KOPT-K1 (cell line): ENCODE data around the gene TMCC1.

Experiments
- H3K27ac ChIP-seq: fragments of 200-600 bp; sonication (generic); 2 replicates; pipeline ENCODE4 v1.5.1; 2016; ENCODE audit warnings: antibody characterized with exemption, mild to moderate bottlenecking, low read depth, low read length; ENCODE audit not compliant: poor library complexity, severe bottlenecking
- H3K36me3 ChIP-seq: fragments of 200-600 bp; sonication (generic); 2 replicates; pipeline ENCODE4 v1.5.1; 2017; ENCODE audit warnings: antibody characterized with exemption, mild to moderate bottlenecking, low read length, moderate library complexity; ENCODE audit not compliant: insufficient read depth
- H3K9me3 ChIP-seq: fragments of 200-600 bp; sonication (generic); 2 replicates; pipeline ENCODE4 v1.5.1; 2017; ENCODE audit warnings: antibody characterized with exemption, low read length, mild to moderate bottlenecking; ENCODE audit not compliant: insufficient read depth, poor library complexity, severe bottlenecking

The TMCC1 gene

DNA sequence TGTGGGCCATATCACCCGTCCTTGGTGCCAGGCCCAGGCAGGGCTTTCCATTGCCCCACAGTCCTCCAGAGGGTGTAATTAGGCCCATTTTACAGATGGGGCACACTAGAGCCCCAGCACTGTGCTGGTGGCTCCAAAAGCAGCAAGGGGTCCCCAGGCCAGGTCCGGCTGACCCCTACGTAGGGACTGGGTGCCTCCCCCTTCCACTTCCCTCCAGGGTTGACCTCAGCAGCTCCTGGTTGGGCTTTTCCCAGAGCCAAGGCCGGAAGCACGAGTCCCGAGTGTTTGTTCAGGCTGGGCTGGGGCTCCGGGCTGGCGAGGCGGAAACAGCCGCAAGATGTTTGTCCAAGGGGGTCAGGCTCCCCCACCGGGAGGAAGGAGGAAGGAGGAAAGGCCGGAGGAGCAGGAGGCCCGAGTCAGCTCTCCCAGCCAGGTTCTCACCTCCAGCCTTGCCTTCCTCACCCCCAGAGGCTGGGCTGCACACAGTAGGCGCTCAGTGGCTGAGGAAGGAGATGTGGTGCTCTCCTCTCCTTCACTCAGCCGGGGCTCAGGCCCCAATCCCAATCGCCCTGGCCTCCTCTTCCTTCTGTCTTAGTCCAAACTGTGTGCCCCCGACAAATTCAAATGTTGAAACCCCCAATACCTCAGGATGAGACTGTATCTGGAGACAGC is 269.9 kb downstream of the TMCC1 start:
- Histone ChIP-seq H3K36me3 (no peaks in the 10 kb centered on the region), H3K9me3 (no peaks in the 10 kb centered on the region), H3K27ac (no peak overlapping the region)

DNA sequence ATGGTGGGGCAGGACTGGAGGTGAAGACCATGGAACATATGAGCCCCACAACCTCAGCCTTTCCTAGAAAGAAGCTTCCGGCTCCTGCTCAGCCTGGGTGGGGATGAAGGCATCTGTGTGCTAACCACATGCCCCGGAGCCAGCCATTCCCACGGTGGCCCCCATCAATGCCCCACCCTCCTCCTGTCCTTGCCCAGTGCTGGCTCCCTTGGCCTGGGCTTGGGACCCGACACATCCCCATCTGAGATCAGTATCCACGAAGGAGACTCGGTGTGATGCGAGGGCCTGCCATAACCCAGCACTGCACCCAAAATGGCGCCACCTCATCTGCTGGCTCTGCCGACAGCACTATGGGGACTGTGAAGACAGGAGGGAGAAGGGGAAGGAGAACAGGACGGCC is 270.6 kb downstream of the TMCC1 start:
- no peaks in the 10 kb centered on the region for H3K9me3 ChIP-seq
- H3K27ac ChIP-seq, result no peak overlapping the region
- no peaks in the 10 kb centered on the region for H3K36me3 ChIP-seq

DNA sequence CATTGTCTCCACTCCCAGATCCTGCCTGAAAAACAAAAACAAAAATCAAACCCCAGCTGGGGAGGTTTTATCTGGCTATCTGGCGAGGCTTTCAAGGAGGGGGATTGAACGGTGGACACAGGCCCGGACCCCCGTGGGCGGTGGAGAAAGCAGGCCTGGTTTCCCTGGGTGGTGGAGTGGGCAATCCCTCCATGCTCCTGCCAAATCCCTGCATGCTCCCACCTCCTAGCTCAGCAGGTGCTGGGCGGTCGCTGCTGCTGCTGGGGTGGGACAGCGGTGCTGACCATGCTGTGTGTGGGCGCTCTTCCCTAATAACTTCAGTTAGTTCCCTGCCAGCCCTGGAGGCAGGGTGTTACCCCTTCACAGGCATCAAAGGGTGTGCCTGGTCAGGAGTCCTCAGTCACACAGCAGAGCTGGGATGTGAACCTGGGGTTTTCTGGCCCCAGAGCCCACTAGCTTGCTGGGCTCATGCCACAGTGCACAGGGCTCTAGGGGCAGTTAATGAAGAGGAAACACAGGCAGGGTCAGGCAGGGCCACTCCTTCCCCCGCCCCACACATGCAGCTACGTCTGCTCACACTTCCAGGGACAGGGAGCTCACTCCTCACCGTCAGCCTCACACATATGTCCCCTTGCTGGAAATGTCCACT is 271.2 kb downstream of the TMCC1 start:
- Histone ChIP-seq H3K27ac (no peak overlapping the region), H3K36me3 (no peaks in the 10 kb centered on the region), H3K9me3 (no peaks in the 10 kb centered on the region)

DNA sequence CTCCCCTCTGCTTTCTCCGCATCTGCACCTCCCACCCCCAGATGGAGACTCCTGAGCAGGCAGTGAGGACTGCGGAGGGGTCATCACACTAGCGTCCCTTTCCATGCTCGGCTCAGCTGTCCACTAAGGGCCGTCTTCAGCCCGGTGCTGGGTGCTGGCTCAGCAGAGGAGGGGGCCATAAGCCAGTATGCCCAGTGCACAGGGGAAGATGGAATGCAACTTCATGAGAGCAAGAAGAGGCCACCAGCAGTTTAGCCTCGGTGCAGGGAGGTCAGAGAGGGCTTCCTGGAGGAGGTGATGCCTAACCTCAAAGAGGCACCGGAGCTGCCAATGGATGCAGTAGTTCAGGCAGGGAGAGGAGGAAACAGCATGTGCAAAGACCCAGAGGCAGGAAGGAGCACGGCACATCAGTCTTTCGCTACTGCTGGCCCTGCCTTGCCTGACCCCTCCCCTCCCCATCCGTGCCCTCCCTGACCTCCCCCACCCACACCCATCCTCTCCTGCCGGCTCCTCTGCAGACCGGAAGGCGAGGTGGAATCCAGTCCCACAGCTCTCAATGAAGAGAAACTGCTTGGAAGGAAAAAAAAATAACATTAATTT is 271.8 kb downstream of the TMCC1 start:
- H3K27ac ChIP-seq, result no peak overlapping the region
- no peaks in the 10 kb centered on the region for H3K9me3 ChIP-seq

DNA sequence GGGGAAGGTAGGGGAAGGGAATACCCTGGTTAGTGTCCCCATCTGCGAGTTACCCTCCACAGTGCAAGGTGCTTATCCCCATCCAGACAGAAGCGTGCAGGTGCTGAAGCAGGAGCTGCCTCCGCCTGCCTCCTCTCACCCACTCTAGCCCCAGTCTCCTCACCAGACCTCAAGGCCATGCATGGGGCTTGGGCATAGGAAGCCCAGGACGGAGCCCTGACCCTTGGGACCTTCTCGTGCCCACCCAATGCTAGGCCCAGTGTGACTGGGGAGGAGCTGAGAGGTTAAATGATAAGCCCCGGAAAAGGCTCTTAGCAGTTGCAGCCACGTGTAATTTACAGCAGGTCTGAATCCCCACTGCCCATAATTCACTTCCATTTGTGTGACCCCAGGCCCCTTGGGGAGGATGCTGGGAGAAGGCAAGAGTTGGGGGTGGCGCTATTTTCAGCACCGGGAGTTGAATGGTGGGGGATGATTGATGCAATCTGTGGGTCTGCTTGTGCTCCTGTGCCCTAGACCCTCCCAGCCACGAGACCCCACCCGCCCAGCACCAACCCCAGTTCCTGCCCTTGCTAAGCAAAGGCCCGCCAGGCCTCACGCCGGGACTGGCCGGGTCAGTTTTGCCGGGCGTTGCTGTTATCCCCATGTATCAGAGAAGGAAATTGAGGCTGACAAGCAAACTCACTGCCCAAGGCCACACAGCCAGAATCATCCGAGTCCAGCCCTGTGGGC is 272.5 kb downstream of the TMCC1 start:
- no peaks in the 10 kb centered on the region for H3K9me3 ChIP-seq
- H3K27ac ChIP-seq, result no peak overlapping the region
- H3K36me3 ChIP-seq, result no peaks in the 10 kb centered on the region

More for the DNA sequence above, 271.8 kb downstream of the TMCC1 start:
- H3K36me3 ChIP-seq, result no peaks in the 10 kb centered on the region

DNA sequence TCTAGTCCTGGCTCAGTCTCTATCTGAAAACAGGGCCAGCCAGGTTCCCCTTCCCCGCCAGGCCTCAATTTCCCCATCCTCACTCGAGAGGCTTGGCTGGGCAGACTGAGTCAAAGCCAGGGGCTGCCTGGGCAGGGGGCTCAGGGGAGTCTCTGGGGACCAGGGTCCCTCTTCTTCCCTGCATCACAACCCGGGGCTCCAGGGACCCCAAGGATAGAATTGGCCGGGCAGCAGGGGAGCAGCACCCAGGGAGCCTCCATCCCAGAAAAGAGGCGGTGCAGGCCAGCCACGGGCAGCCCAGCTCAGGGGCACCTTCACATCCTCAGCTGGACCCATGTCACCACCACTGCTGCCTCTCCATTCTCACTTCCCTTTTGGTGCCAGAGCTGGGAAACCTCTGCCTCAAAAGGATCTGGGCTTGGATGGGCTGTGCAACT is 273.8 kb downstream of the TMCC1 start:
- Histone ChIP-seq H3K9me3 (no peaks in the 10 kb centered on the region), H3K27ac (no peak overlapping the region), H3K36me3 (no peaks in the 10 kb centered on the region)

DNA sequence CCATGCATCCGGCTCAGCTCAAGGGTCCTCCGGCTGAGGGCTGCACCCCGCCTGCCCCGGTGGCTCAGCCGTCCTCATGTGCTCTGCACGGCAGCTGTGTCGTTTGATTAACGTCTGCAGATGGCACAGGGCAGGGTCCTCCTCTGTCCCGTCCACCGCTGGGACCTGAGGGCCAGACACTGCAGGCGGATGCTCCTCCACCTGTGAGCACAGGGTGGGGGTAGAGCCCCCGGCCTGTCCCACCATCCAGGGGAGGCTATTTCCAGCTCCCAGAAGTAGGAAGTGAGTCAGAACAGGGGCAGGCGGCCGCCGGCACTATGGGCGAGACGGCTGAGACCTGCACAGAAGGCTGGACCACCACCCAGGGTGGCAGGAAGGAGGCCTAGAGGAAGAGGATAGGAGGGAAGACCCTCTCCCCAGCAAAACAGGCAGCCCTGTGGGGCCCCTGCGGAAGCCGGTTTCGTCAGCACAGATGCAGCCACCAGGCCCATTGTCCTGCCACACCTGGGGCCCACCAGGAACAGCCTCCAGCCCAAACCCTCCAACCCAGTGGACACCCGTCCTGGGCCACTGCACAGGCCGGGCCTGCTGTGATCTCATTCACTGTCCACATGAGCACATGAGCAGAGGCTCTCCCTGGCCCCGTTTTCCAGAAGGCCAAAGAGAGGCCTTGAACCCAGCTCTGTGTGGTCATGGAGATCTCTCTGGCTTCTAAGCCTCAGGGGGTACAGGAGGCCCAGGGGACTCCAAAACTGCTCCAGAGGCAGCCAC is 274.4 kb downstream of the TMCC1 start:
- H3K36me3 ChIP-seq, result no peaks in the 10 kb centered on the region
- no peak overlapping the region for H3K27ac ChIP-seq
- no peaks in the 10 kb centered on the region for H3K9me3 ChIP-seq

DNA sequence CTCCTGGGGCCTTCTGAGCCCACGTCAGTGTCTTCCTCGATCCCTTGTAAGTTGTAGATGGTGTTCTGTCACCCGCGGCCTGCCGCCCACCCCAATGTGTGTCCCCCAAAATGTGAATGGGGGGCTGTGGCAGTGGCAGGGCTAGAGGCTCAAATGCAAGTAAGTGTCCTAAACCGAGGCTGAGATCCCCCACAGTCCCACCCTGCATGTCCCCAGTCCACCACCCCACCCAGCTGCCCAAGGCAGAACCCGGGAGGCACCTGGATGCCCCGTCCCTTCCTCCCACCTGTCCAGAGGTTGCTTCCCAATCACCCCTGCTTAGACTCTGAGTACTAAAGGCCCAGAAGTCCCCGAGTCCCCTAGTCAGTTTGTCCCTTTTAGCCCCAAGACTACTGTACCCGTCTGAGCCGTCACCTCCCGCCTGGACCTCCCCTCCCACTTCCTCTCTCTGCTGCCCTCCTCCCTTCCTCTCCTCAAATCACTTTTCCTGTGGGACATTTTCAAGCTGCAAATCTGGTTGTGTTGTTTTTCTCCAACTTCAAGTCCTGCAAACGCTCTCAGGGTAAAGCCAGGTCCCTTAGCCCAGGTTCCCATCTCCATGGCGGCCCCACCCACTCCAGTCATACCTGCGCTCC is 275.2 kb downstream of the TMCC1 start:
- H3K36me3 ChIP-seq, result no peaks in the 10 kb centered on the region
- no peaks in the 10 kb centered on the region for H3K9me3 ChIP-seq
- H3K27ac ChIP-seq, result no peak overlapping the region

DNA sequence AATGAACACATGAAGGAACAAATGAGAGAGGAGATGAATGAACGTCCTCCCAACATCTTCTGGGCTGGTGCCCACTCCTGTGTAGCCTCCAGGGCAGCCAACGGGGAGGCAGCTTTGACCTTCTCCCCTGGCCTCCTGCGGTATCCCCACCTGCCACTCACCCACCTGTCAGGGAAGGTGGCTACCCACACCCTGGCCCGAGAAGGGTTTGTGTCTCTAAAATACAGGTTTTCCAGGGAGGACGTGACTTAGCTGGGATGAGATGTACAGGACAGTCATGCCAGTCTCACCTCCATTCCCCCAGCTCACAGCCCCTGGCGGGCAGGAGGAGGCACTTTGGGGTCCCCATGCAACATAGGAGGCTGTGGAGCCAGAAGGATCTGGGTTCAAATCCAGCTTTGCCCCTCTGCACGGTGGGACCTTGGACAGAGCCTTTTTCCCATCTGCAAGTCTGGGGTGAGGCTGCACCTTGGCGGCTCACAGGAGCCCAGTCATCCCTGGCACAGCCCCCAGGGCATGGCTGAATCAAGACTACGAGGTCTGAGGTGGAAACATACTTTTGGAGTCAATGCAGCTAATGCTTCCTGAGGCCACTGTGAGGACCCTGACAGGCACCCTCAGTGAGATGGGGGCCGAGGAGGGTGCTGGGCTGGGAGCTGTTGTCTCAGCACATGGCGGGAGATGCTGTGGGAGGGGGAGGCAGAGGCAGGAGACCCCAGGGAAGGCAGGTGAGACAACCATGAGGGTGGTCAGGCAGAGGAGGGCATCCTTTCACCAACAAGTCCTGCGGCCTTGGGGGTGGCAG is 275.9 kb downstream of the TMCC1 start:
- no peak overlapping the region for H3K27ac ChIP-seq
- H3K36me3 ChIP-seq, result no peaks in the 10 kb centered on the region
- no peaks in the 10 kb centered on the region for H3K9me3 ChIP-seq

DNA sequence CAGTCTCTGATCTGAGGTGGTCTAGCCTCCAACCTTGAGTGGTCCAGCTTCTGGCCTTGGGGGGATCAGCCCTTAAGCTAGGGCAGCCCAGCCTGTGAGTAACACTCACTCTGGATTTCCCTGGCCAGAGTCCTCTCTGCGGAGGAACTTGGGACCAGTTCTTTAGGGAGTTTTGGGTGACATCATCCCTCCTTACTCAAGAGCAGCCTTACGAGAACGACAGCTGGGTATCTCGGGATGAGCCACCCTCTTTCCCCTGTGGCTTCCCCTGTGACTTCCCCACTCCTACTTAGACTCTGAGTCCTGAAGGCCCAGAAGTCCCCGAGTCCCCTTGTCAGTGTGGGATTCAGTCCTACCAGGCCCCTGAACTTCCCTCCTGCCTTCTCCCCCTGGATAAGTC is 276.8 kb downstream of the TMCC1 start:
- Histone ChIP-seq H3K36me3 (no peaks in the 10 kb centered on the region), H3K27ac (no peak overlapping the region), H3K9me3 (no peaks in the 10 kb centered on the region)

DNA sequence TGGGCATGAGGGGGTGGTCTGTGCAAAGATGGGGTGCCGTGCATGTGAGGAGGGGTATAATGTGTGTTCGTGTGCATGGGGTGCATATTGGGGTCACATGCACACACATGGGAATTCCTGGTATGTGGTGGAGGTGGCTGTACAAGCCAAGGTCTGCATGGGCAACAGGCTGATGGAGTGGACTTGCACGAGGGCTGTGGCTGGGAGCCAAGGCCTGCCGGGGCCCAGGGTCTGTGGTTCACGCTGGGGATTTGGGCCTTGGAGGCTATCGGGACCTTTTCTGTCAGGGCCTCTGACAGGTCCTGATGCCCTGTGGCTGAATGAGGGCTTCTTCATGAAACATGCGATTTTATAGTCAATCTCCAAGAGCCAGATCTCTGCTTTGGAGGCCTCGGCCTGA is 277.2 kb downstream of the TMCC1 start:
- H3K36me3 ChIP-seq, result no peaks in the 10 kb centered on the region
- H3K9me3 ChIP-seq, result no peaks in the 10 kb centered on the region
- H3K27ac ChIP-seq, result no peak overlapping the region

DNA sequence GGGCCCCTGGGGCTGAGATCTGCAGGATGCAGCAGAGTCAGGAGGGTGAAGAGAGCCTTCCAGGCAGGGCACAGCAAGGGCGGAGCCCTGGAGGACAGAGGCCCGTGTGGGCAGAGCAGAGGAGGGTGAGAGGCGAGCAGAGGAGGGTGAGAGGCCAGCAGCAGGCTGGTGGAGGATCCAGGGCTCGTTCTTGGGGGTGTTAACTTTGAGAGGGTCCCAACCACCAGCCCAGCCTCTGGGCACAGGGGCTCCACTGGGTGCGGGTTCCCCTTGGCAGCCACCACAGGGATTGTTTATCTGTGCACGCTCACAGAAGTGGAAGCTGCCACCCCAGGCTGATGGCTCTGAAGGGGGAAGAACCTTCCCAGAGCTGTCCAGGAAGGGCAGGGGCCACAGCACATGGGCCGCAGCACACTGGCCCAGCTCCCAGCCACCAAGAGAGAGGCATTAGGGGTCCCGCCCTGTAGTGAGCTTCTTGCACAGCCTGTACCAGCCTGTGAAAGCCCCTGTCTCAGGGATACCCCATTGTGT is 277.7 kb downstream of the TMCC1 start:
- Histone ChIP-seq H3K36me3 (no peaks in the 10 kb centered on the region), H3K9me3 (no peaks in the 10 kb centered on the region), H3K27ac (no peak overlapping the region)

DNA sequence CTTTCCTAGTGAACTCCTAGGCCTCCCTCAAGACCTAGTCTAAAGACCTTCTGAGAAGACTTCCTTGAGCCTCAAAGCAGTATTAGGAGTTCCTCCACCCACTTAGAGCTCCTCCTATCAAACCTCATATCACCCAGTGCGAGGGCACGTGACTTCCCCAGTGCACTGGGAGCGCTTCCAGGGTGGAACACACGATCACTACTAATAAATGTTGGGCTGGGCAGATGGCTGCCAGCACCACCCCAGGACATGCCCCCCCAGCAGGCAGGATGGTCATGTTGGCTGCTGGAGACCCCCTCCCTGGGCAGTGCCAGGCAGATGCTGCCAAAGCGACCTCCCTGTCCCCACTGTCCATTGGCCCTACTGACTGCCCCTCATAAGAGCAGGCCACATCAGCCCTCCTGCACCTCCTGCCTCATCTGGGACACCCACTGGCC is 278.6 kb downstream of the TMCC1 start:
- no peak overlapping the region for H3K27ac ChIP-seq
- no peaks in the 10 kb centered on the region for H3K9me3 ChIP-seq
- no peaks in the 10 kb centered on the region for H3K36me3 ChIP-seq
